ENCODE data around the gene PIK3C2A. TPM values are rescaled to one million over a fixed set of nuclear protein-coding genes. Genes with fewer than 3 reads are reported as not detected.

PIK3C2A gene
- total and polyA plus RNA-seq, 2 of the 13 experiments (the other 11 are each of a cell fraction or from before 2014, with no cell fraction given), result 27.5 to 49.9 TPM

- TF ChIP-seq ZNF800 (CRISPR knock-in tag; IDR thresholded peaks at IDR 0.05), result peak; percentile 35; the same call in 1 of the 2 replicates
- 0 out of 2 replicates have a peak, but pooled peaks have one; percentile 27 for TF ChIP-seq ZNF790 (CRISPR knock-in tag; IDR thresholded peaks at IDR 0.05; ENCODE audit: borderline replicate concordance)
- peak; percentile 11; the same call in 1 of the 2 replicates for TF ChIP-seq ARID4A (CRISPR knock-in tag; IDR thresholded peaks at IDR 0.05; ENCODE audit: borderline replicate concordance)
- no peak for TF ChIP-seq HNF1A (IDR thresholded peaks at IDR 0.05; ENCODE audit: low read depth)
- TF ChIP-seq HNF1A (CRISPR knock-in tag; IDR thresholded peaks at IDR 0.05; ENCODE audit: borderline replicate concordance), result no peak
- peak; percentile 7; the same call in 1 of the 2 replicates for TF ChIP-seq SOX5 (CRISPR knock-in tag; IDR thresholded peaks at IDR 0.05; ENCODE audit: borderline replicate concordance)
- TF ChIP-seq ZHX1 (CRISPR knock-in tag; IDR thresholded peaks at IDR 0.05; ENCODE audit: low read depth), result 0 out of 2 replicates have a peak, but pooled peaks have one; percentile 3
- TF ChIP-seq SMC3 (IDR thresholded peaks at IDR 0.05; ENCODE audit: low read length), result no peak
- TF ChIP-seq ZC3H13 (CRISPR knock-in tag; IDR thresholded peaks at IDR 0.05), result 0 out of 2 replicates have a peak, but pooled peaks have one; percentile 0
- TF ChIP-seq JUN (CRISPR knock-in tag; IDR thresholded peaks at IDR 0.05), result no peak
- TF ChIP-seq ZSCAN5A (CRISPR knock-in tag; IDR thresholded peaks at IDR 0.05; ENCODE audit: borderline replicate concordance), result 0 out of 2 replicates have a peak, but pooled peaks have one; percentile 13
- TF ChIP-seq FOXA3 (CRISPR knock-in tag; IDR thresholded peaks at IDR 0.05), result peak; percentile 52; the same call in 1 of the 2 replicates
- no peak for TF ChIP-seq ZMYM3 (CRISPR knock-in tag; IDR thresholded peaks at IDR 0.05)
Observed at GRCh38 chr11:17208257-17208999, 642 bp upstream of the PIK3C2A start (continued).

Data from HepG2 (cell line).